Measurements from ENCODE around the gene SCAP.

SCAP gene

GRCh38 chr3:47412842-47413520 lies 62.8 kb downstream of the SCAP start:
- no peak for DNase-seq

GRCh38 chr3:47412453-47412756 lies 63.3 kb downstream of the SCAP start:
- DNase-seq = no peak

- DNase-seq = no peak
Observed at GRCh38 chr3:47411696-47412452, 63.9 kb downstream of the SCAP start.

GRCh38 chr3:47410801-47411646 lies 64.7 kb downstream of the SCAP start:
- no peak for DNase-seq

GRCh38 chr3:47410417-47410720 lies 65.4 kb downstream of the SCAP start:
- DNase-seq = no peak

- DNase-seq = no peak
Observed at GRCh38 chr3:47409688-47410416, 65.9 kb downstream of the SCAP start.

- DNase-seq = no peak
Observed at GRCh38 chr3:47409284-47409683, 66.5 kb downstream of the SCAP start.

GRCh38 chr3:47408839-47409229 lies 66.9 kb downstream of the SCAP start:
- DNase-seq = no peak

- no peak for DNase-seq
Observed at GRCh38 chr3:47407896-47408838, 67.6 kb downstream of the SCAP start.

GRCh38 chr3:47407237-47407636 lies 68.5 kb downstream of the SCAP start:
- DNase-seq = no peak

- DNase-seq = no peak
Observed at GRCh38 chr3:47406762-47407149, 69.0 kb downstream of the SCAP start.

- DNase-seq = no peak
Observed at GRCh38 chr3:47405820-47406761, 69.7 kb downstream of the SCAP start.

- DNase-seq = no peak
Observed at GRCh38 chr3:47404955-47405790, 70.6 kb downstream of the SCAP start.

GRCh38 chr3:47404431-47404876 lies 71.3 kb downstream of the SCAP start:
- DNase-seq = no peak

GRCh38 chr3:47399531-47400270 lies 76.0 kb downstream of the SCAP start:
- no peak for DNase-seq

- no peak for DNase-seq
Observed at GRCh38 chr3:47399016-47399415, 76.7 kb downstream of the SCAP start.

GRCh38 chr3:47398228-47398627 lies 77.5 kb downstream of the SCAP start:
- DNase-seq = no peak

- no peak for DNase-seq
Observed at GRCh38 chr3:47394881-47395280, 80.9 kb downstream of the SCAP start.

All from NCI-H1092 treated with DMSO at 0.1 percent for 48 hours (cell line).